ENCODE data around the gene SAMD4A.

The SAMD4A gene

GRCh38 chr14:54692284-54692772, 125.4 kb downstream of the SAMD4A start:
- TF ChIP-seq CTCF (conservative IDR thresholded peaks at IDR 0.05): no peak
- H3K27ac ChIP-seq: no peak overlapping the region

- H3K27ac ChIP-seq: no peak overlapping the region
- TF ChIP-seq CTCF (conservative IDR thresholded peaks at IDR 0.05): no peak
Measured at GRCh38 chr14:54693761-54694160, 126.8 kb downstream of the SAMD4A start.

GRCh38 chr14:54695196-54695595, 128.3 kb downstream of the SAMD4A start:
- no peak for TF ChIP-seq CTCF (conservative IDR thresholded peaks at IDR 0.05)
- H3K27ac ChIP-seq: no peak overlapping the region

GRCh38 chr14:54697001-54697400, 130.1 kb downstream of the SAMD4A start:
- H3K27ac ChIP-seq: no peak overlapping the region
- no peak for TF ChIP-seq CTCF (conservative IDR thresholded peaks at IDR 0.05)

- no peak overlapping the region for H3K27ac ChIP-seq
- TF ChIP-seq CTCF (conservative IDR thresholded peaks at IDR 0.05): no peak
Measured at GRCh38 chr14:54697803-54698202, 130.9 kb downstream of the SAMD4A start.

GRCh38 chr14:54698501-54698900, 131.6 kb downstream of the SAMD4A start:
- H3K27ac ChIP-seq: no peak overlapping the region
- TF ChIP-seq CTCF (conservative IDR thresholded peaks at IDR 0.05): no peak

GRCh38 chr14:54698966-54699530, 132.1 kb downstream of the SAMD4A start:
- TF ChIP-seq CTCF (conservative IDR thresholded peaks at IDR 0.05): no peak
- H3K27ac ChIP-seq: no peak overlapping the region

Data from VCaP (cell line).